Measurements from ENCODE around the gene KATNAL1. TPM values are rescaled to one million over a fixed set of nuclear protein-coding genes. Genes with fewer than 3 reads are reported as not detected.

The KATNAL1 gene
- total RNA-seq: 29.1 and 32.1 TPM in 2 replicates
- long read RNA-seq, full-length matches to known transcripts: 10 of 24 reads
- long read RNA-seq, partial matches to known transcripts: 2 of 24 reads
- long read RNA-seq, other reads (novel, unspliced or antisense): 12 of 24 reads

DNA sequence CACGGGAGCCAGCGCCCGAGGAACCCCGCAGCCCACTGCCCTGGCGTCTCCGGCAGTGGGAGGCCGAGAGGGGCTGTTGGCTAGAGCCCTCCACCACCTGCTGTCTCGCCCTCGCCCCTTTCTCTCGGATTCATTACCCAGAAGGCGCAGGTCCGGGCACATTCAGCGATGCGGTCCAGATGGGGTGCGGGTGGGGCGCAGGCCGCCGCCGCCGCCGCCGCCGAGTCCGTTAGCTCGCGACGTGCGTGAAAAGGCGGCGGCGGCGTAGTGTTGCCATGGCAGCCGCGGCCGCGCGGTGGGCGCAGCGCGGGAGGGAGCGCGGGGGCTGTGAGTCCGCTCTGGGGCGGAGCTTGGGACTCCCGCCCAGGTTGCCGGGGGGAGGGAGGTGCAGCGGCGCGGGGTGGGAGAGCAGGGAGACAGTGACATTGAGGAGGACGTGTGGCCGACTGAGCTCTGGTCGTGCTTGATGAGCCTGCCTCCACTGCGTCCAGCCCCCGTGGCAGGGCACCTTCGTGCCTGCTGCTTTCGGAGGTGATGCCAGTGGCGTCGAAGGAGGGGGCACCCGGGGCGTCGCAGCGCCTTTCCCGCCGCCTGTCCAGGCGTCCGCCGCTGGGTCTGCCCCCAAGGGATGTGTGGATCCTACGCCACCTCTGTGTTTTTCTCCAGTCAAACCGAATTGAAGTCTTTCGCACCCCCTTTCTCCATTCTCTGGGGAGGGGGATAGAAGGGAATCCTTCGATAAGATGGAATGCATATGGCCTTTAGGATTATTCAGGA, at the start of gene KATNAL1:
TSS of gene KATNAL1 (minus strand) at position 358 of the 777 bp plus-strand sequence. CDS start 23,774 bp downstream, outside the sequence.
- H3K36me3 Mint-ChIP-seq (ENCODE audit: low read depth): no peaks in the 10 kb centered on the region
- H3K27ac Mint-ChIP-seq (ENCODE audit: unreplicated experiment): peak within 1 kb of the TSS; percentile 13
- H3K27me3 Mint-ChIP-seq (ENCODE audit: low read depth): no peaks in the 10 kb centered on the region
- peaks cover 44% of the 10 kb centered on the region for H3K4me1 Mint-ChIP-seq
- TF ChIP-seq, protein P1, sequence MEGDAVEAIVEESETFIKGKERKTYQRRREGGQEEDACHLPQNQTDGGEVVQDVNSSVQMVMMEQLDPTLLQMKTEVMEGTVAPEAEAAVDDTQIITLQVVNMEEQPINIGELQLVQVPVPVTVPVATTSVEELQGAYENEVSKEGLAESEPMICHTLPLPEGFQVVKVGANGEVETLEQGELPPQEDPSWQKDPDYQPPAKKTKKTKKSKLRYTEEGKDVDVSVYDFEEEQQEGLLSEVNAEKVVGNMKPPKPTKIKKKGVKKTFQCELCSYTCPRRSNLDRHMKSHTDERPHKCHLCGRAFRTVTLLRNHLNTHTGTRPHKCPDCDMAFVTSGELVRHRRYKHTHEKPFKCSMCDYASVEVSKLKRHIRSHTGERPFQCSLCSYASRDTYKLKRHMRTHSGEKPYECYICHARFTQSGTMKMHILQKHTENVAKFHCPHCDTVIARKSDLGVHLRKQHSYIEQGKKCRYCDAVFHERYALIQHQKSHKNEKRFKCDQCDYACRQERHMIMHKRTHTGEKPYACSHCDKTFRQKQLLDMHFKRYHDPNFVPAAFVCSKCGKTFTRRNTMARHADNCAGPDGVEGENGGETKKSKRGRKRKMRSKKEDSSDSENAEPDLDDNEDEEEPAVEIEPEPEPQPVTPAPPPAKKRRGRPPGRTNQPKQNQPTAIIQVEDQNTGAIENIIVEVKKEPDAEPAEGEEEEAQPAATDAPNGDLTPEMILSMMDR (conservative IDR thresholded peaks at IDR 0.05): no peak
- DNase-seq (ENCODE audit: low read depth, low spot score): peak; percentile 73
- peak within 1 kb of the TSS; percentile 86 for H3K4me3 Mint-ChIP-seq
- no peaks in the 10 kb centered on the region for H3K9me3 Mint-ChIP-seq

DNA sequence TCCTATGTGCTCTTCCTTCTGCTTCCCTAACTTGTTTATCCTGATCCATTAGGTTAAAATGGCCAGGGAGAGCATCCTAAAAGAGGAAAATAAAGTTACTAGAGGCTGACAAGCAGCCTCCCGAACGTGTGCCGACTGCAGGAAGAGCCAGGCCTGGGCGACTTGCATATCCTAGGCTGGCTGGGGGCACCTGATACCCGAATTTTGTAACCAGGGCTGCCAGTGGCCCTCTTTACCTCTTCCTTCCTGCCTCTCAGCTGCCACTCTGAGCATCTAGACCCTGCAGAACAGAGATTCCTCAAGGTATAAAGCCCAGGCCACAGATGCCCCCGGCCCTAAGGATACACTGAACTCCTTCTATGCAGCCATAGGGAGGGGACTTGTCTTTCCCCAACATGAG, 48.5 kb upstream of the KATNAL1 start:
- peaks cover 4% of the 10 kb centered on the region for H3K36me3 Mint-ChIP-seq (ENCODE audit: low read depth)
- H3K4me3 Mint-ChIP-seq: no peak overlapping the region
- DNase-seq (ENCODE audit: low read depth, low spot score): no peak
- no peaks in the 10 kb centered on the region for H3K27me3 Mint-ChIP-seq (ENCODE audit: low read depth)
- peaks cover 6% of the 10 kb centered on the region for H3K4me1 Mint-ChIP-seq
- peak overlapping the region; percentile 66 for H3K27ac Mint-ChIP-seq (ENCODE audit: unreplicated experiment)
- peaks cover 3% of the 10 kb centered on the region for H3K9me3 Mint-ChIP-seq
- TF ChIP-seq, protein P1 (conservative IDR thresholded peaks at IDR 0.05): no peak

DNA sequence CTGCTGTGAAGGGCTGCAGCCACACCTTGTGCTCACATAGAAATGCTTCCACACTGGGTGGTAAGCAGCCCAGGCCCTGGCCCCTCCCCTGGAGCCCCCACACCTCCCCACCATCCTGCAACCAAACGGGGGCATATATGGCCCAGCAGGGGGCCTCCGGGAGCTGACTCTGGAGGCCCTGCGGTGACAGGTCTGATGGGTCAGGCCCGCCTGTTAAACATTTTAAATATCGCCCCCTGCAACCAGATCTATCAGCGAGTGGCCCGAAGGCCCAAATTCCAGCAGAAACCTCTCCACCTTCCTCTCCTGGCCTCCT, 48.0 kb upstream of the KATNAL1 start:
- H3K27me3 Mint-ChIP-seq (ENCODE audit: low read depth): no peaks in the 10 kb centered on the region
- H3K9me3 Mint-ChIP-seq: peaks cover 3% of the 10 kb centered on the region
- TF ChIP-seq, protein P1 (conservative IDR thresholded peaks at IDR 0.05): peak; percentile 47
- DNase-seq (ENCODE audit: low read depth, low spot score): peak; percentile 14
- no peak overlapping the region for H3K27ac Mint-ChIP-seq (ENCODE audit: unreplicated experiment)
- peaks cover 4% of the 10 kb centered on the region for H3K36me3 Mint-ChIP-seq (ENCODE audit: low read depth)
- no peak overlapping the region for H3K4me3 Mint-ChIP-seq
- peaks cover 6% of the 10 kb centered on the region for H3K4me1 Mint-ChIP-seq

DNA sequence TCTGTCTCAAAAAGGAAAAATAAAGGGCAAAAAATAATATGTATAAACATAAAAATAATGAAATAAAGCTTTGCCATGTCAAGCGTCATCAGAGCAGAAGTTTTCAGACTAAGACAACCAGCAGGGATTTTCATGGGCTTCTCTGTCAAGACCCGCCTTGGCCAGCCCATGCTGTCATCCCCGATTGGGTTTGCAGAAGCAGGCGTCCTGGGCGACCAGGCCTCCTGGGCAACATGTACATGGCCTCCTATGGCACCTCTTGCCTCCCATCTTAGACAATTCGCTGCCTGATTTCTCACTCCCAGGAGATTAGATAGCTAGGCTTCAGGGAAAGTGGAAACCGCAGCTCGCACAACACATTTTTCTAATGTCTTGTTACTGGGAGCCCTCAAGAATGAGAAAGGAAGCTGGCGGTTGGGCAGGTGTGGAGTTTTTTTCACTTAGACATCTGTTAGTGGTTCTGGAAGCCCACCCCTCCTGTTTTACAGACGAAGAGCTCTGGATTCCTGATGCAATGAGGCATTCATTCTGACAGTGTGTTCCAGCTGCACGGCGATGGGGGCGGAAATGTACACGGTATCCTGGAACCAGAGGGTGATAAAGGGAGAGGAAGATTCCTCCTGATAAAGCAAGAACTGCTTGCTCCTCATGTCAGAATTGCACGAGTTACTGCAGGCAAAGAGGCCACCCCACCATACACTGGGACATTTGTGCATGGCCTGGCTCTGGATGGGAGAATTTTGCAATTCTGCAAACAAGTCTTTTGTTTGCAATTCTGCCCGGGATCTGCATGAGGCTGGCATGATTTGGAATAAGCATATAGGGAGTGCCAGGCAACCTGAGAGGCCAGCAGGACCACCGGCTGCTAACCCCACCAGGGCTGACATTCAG, 47.4 kb upstream of the KATNAL1 start:
- TF ChIP-seq, protein P1 (conservative IDR thresholded peaks at IDR 0.05): no peak
- DNase-seq (ENCODE audit: low read depth, low spot score): no peak
- Mint-ChIP-seq H3K9me3 (peaks cover 3% of the 10 kb centered on the region), H3K4me3 (no peak overlapping the region), H3K4me1 (peaks cover 6% of the 10 kb centered on the region), H3K27ac (ENCODE audit: unreplicated experiment) (peak overlapping the region; percentile 80), H3K36me3 (ENCODE audit: low read depth) (peaks cover 4% of the 10 kb centered on the region), H3K27me3 (ENCODE audit: low read depth) (no peaks in the 10 kb centered on the region)

DNA sequence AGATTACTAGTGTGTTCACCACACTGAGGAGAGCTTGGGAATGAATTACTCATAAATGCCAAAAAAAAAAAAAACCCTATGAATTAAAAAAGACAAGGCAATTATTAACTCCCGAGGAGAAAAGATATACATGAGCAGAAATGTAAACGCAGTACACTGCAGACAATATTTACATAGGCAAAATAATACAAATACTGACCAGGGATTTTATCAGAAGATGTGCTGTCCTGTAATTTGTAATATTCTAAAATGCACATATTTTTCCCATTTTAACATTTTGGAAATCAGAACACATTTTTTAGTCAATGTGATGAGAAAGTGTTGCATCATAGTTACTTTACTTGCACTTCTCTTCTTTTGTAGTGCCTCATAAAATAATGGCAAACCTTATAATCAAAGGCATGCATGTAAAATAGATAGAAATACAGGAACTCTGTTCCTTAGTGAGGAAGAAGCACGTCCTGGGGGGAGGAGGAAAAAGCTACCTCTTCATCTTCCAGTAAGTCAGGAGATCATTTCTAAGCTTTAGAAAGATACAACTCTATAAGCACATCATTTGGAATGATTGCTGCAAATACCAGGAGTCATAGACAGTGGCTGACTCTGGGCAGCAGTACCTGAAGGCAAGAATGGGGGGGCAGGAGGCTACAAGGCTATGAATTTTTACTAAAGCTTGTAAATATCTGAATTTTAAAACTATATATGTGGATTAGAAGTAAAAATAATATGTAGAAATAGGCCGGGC, 46.3 kb upstream of the KATNAL1 start:
- Mint-ChIP-seq H3K4me3 (no peak overlapping the region), H3K4me1 (peaks cover 6% of the 10 kb centered on the region), H3K36me3 (ENCODE audit: low read depth) (peaks cover 4% of the 10 kb centered on the region), H3K27me3 (ENCODE audit: low read depth) (no peaks in the 10 kb centered on the region), H3K9me3 (peaks cover 3% of the 10 kb centered on the region), H3K27ac (ENCODE audit: unreplicated experiment) (no peak overlapping the region)
- no peak for DNase-seq (ENCODE audit: low read depth, low spot score)
- TF ChIP-seq, protein P1 (conservative IDR thresholded peaks at IDR 0.05): no peak
